Stimulated activated CD4-positive, alpha-beta T cell treated with anti-CD3 and anti-CD28 coated beads, Interleukin-12 subunit alpha, Interleukin-12 subunit beta, amount 100 ng/mL, for 24 hours (primary cell): Measurements from ENCODE around the gene UCN.
"Not testable (repeated sequence)": the region's sequence is repeated elsewhere in the genome, so short reads cannot be mapped to it uniquely, and the experiment has no call there.

ENCODE experiments used
- DNase-seq, 2 experiments: peaks; one replicate each; pipeline ENCODE4 v3.0.0-alpha.2; 2020; ENCODE audit warnings: low read depth in 2 of 2

The UCN gene

GRCh38 chr2:27284996-27285395 is 23.2 kb downstream of the UCN start:
- no peak for DNase-seq

GRCh38 chr2:27282892-27283291 is 25.4 kb downstream of the UCN start:
- DNase-seq: no peak

- no peak for DNase-seq
Measured at GRCh38 chr2:27281855-27282559, 26.2 kb downstream of the UCN start, which contains the start of gene TRIM54. TSS of gene TRIM54 (plus strand) at chr2:27282429. CDS start at chr2:27282732, 303 bp downstream.

- DNase-seq: no peak
Measured at GRCh38 chr2:27281442-27281841, 26.8 kb downstream of the UCN start.

GRCh38 chr2:27280826-27281225 is 27.4 kb downstream of the UCN start:
- no peak for DNase-seq

- DNase-seq: no peak
Measured at GRCh38 chr2:27278010-27278409, 30.2 kb downstream of the UCN start.

- no peak for DNase-seq
Measured at GRCh38 chr2:27275211-27276150, 32.8 kb downstream of the UCN start, which contains the start of gene DNAJC5G. TSS of gene DNAJC5G (plus strand) at chr2:27275433. CDS start at chr2:27276729, 1,296 bp downstream.

GRCh38 chr2:27272537-27273522 is 35.4 kb downstream of the UCN start:
- DNase-seq: not testable (repeated sequence)

GRCh38 chr2:27271631-27272340 is 36.5 kb downstream of the UCN start:
- no peak for DNase-seq

- no peak for DNase-seq
Measured at GRCh38 chr2:27270670-27271069, 37.6 kb downstream of the UCN start.

GRCh38 chr2:27270131-27270530 is 38.1 kb downstream of the UCN start:
- no peak for DNase-seq

GRCh38 chr2:27268296-27268695 is 39.9 kb downstream of the UCN start:
- not testable (repeated sequence) for DNase-seq

- no peak for DNase-seq
Measured at GRCh38 chr2:27265536-27265870, 42.7 kb downstream of the UCN start.

- peak; percentile 29 to 60 for DNase-seq
Measured at GRCh38 chr2:27264753-27265535, 43.3 kb downstream of the UCN start.

- no peak for DNase-seq
Measured at GRCh38 chr2:27264253-27264752, 43.9 kb downstream of the UCN start.

- DNase-seq: no peak
Measured at GRCh38 chr2:27263287-27264252, 44.7 kb downstream of the UCN start.

GRCh38 chr2:27262379-27263286 is 45.6 kb downstream of the UCN start, which contains the start of gene SLC30A3:
TSS of gene SLC30A3 (minus strand) at chr2:27263047. CDS start at chr2:27262906, 141 bp downstream.
- DNase-seq: peak; percentile 44 to 76

GRCh38 chr2:27261926-27262298 is 46.3 kb downstream of the UCN start:
- no peak for DNase-seq
